Mammary epithelial cell (primary cell): ENCODE data around the gene TCP11L1.

ENCODE experiments used
- CTCF ChIP-seq, 2 donors: IDR thresholded peaks in 1 of 2; conservative IDR thresholded peaks in 1 of 2; 2 replicates each; pipeline ENCODE4 v1.5.1; 2011 to 2012; ENCODE audit warnings: inconsistent platforms in 2 of 2, low read length in 2 of 2, mild to moderate bottlenecking in 2 of 2, control low read depth in 1 of 2, low read depth in 1 of 2; ENCODE audit not compliant: insufficient read depth in 1 of 2; ENCODE audit errors: extremely low read depth in 1 of 2
- EZH2 ChIP-seq: IDR thresholded peaks from 2 replicates; pipeline ENCODE4 v1.6.1; 2012; ENCODE audit warnings: low read length, inconsistent platforms, borderline replicate concordance

DNA sequence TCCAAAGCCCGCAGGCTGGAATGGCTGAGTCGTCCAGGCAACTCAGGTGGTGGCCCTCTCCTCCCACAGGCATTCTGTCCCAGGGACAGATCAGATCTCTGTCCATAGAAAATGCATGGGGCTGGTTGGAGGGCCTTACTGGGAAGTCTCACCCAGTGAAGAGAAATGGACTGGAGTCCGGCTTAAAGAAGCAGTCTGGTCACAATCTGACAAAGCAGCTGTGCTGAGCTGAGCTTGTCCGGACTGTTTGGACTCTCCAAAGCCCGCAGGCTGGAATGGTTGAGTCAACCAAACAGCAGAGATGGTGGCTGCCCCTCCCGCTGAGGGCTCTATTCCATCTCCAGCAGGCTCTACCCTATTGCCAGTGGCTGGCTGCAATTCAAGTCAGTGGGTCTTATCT lies 38.1 kb upstream of the TCP11L1 start:
- TF ChIP-seq CTCF (conservative IDR thresholded peaks at IDR 0.05 in 1 of 2, IDR thresholded peaks at IDR 0.05 in 1 of 2; ENCODE audit: extremely low read depth in 1 of 2, insufficient read depth in 1 of 2, low read depth in 1 of 2, low read length in 2 of 2) = no peak
- no peak for TF ChIP-seq EZH2
